IMR-90 (cell line): Measurements from ENCODE around the gene CDH16. TPM values are rescaled to one million over a fixed set of nuclear protein-coding genes. Genes with fewer than 3 reads are reported as not detected.

Experiments
- ATAC-seq: fragments of 200-7000 bp; cut with Tn5 transposase; 2 replicates; pipeline ENCODE4 v1.9.1; 2020; ENCODE audit warnings: low read depth, mild to moderate bottlenecking, moderate library complexity
- BruUV-seq: library from RNA; stranded (reverse); fragments of 400-500 nt; replicated peaks from 2 replicates; lab custom pipeline; 2021; lab: Mats Ljungman, UMichigan
- CTCF ChIA-PET: fragments of 300-600 bp; formaldehyde crosslinking; extraction: SDS; loops from one replicate; lab custom pipeline; 2021; ENCODE audit warnings: antibody characterized with exemption; lab: Yijun Ruan, JAX
- POLR2A ChIA-PET: fragments of 300-600 bp; sonication (Branson Sonifier 250); formaldehyde crosslinking; loops from one replicate; lab custom pipeline; 2022; ENCODE audit warnings: antibody characterized with exemption; ENCODE audit not compliant: unreplicated experiment; lab: Charles Lee
- DNase-seq: peaks from one replicate; pipeline ENCODE4 v3.0.0; 2013
- H2AFZ ChIP-seq: replicated peaks from 2 replicates; pipeline ENCODE3; 2013; ENCODE audit warnings: low read length, mild to moderate bottlenecking; ENCODE audit not compliant: poor library complexity
- H2AK5ac ChIP-seq: 2 replicates; pipeline ENCODE4 v1.6.1; 2013; ENCODE audit warnings: low read depth, low read length, inconsistent platforms
- H2AK9ac ChIP-seq: replicated peaks from 2 replicates; pipeline ENCODE3; 2013; ENCODE audit warnings: mild to moderate bottlenecking, low read depth, low read length, moderate library complexity; ENCODE audit not compliant: poor library complexity
- H2BK120ac ChIP-seq: 2 replicates; pipeline ENCODE4 v1.6.1; 2013; ENCODE audit warnings: low read depth, low read length, inconsistent platforms
- H2BK15ac ChIP-seq: 3 replicates; pipeline ENCODE4 v1.6.1; 2013; ENCODE audit warnings: low read depth, low read length, inconsistent platforms
- H2BK20ac ChIP-seq: 2 replicates; pipeline ENCODE4 v1.6.1; 2013; ENCODE audit warnings: low read depth, mild to moderate bottlenecking, inconsistent platforms, low read length, moderate library complexity
- H2BK5ac ChIP-seq: 2 replicates; pipeline ENCODE4 v1.6.1; 2013; ENCODE audit warnings: mild to moderate bottlenecking, low read depth, low read length, inconsistent platforms; ENCODE audit not compliant: poor library complexity, severe bottlenecking
- H3K14ac ChIP-seq: replicated peaks from 2 replicates; pipeline ENCODE4 v1.6.1; 2013; ENCODE audit warnings: low read depth, low read length, inconsistent platforms
- H3K18ac ChIP-seq: 2 replicates; pipeline ENCODE4 v1.6.1; 2013; ENCODE audit warnings: low read depth, low read length, control low read depth
- H3K23ac ChIP-seq: 2 replicates; pipeline ENCODE4 v1.6.1; 2013; ENCODE audit warnings: low read depth, low read length, inconsistent platforms
- H3K27ac ChIP-seq: 2 replicates; pipeline ENCODE4 v1.5.1; 2013; ENCODE audit warnings: mild to moderate bottlenecking, control low read depth, low read length; ENCODE audit not compliant: insufficient read depth
- H3K27me3 ChIP-seq: 2 replicates; pipeline ENCODE4 v1.6.1; 2013; ENCODE audit warnings: low read length; ENCODE audit not compliant: control insufficient read depth, insufficient read depth
- H3K36me3 ChIP-seq: 2 replicates; pipeline ENCODE4 v1.6.1; 2013; ENCODE audit warnings: low read length, mixed read lengths; ENCODE audit not compliant: control insufficient read depth, insufficient read depth
- H3K4ac ChIP-seq: 2 replicates; pipeline ENCODE4 v1.6.1; 2013; ENCODE audit warnings: low read depth, low read length, inconsistent platforms
- H3K4me1 ChIP-seq: 2 replicates; pipeline ENCODE4 v1.6.1; 2013; ENCODE audit warnings: low read length, mixed read lengths; ENCODE audit not compliant: control insufficient read depth, insufficient read depth
- H3K4me2 ChIP-seq: 2 replicates; pipeline ENCODE4 v1.6.1; 2013; ENCODE audit warnings: low read depth, mild to moderate bottlenecking, control low read depth, low read length, moderate library complexity
- H3K4me3 ChIP-seq: 2 replicates; pipeline ENCODE4 v1.5.1; 2013; ENCODE audit warnings: low read depth, mild to moderate bottlenecking, control low read depth, low read length, moderate library complexity; ENCODE audit not compliant: insufficient read depth
- H3K56ac ChIP-seq: 2 replicates; pipeline ENCODE4 v1.6.1; 2013; ENCODE audit warnings: low read length, inconsistent platforms; ENCODE audit not compliant: insufficient read depth; ENCODE audit errors: extremely low read depth
- H3K79me1 ChIP-seq, 2 experiments: 2 replicates each; pipeline ENCODE4 v1.6.1; 2013; ENCODE audit warnings: low read length in 2 of 2, inconsistent platforms in 1 of 2, low read depth in 1 of 2
- H3K9ac ChIP-seq: 2 replicates; pipeline ENCODE4 v1.6.1; 2013; ENCODE audit warnings: low read depth, low read length, control low read depth
- H3K9me1 ChIP-seq: 2 replicates; pipeline ENCODE4 v1.6.1; 2013; ENCODE audit warnings: low read length, inconsistent platforms; ENCODE audit not compliant: insufficient read depth
- H3K9me3 ChIP-seq: 2 replicates; pipeline ENCODE4 v1.6.1; 2013; ENCODE audit warnings: low read length; ENCODE audit not compliant: control insufficient read depth, insufficient read depth
- H4K20me1 ChIP-seq: 2 replicates; pipeline ENCODE4 v1.6.1; 2013; ENCODE audit warnings: low read length, inconsistent platforms; ENCODE audit not compliant: insufficient read depth
- H4K5ac ChIP-seq: 2 replicates; pipeline ENCODE4 v1.6.1; 2013; ENCODE audit warnings: mild to moderate bottlenecking, low read depth, low read length, control low read depth
- H4K8ac ChIP-seq, 2 experiments: 2 replicates each; pipeline ENCODE4 v1.6.1; 2013; ENCODE audit warnings: low read depth in 2 of 2, low read length in 2 of 2, control low read depth in 1 of 2, inconsistent platforms in 1 of 2
- H4K91ac ChIP-seq: 2 replicates; pipeline ENCODE4 v1.6.1; 2013; ENCODE audit warnings: low read depth, low read length, inconsistent platforms; ENCODE audit not compliant: insufficient read depth
- BHLHE40 ChIP-seq: fragments of 150-350 bp; IDR thresholded peaks from 2 replicates; pipeline ENCODE4 v1.6.1; 2016; ENCODE audit warnings: mild to moderate bottlenecking, low read depth, low read length
- CEBPB ChIP-seq: IDR thresholded peaks from 2 replicates; pipeline ENCODE4 v1.6.1; 2012; ENCODE audit warnings: low read depth, low read length, improper control_type of control experiment
- CHD1 ChIP-seq: IDR thresholded peaks from 2 replicates; pipeline ENCODE4 v1.6.1; 2012; ENCODE audit warnings: low read depth, low read length, improper control_type of control experiment
- FOS ChIP-seq: fragments of 150-350 bp; IDR thresholded peaks from 2 replicates; pipeline ENCODE4 v1.6.1; 2016; ENCODE audit warnings: low read depth, low read length
- MAFK ChIP-seq: IDR thresholded peaks from 2 replicates; pipeline ENCODE4 v1.6.1; 2012; ENCODE audit warnings: low read depth, low read length, improper control_type of control experiment
- MAZ ChIP-seq: IDR thresholded peaks from 2 replicates; pipeline ENCODE4 v1.6.1; 2012; ENCODE audit warnings: low read depth, mild to moderate bottlenecking, low read length, improper control_type of control experiment, moderate library complexity, borderline replicate concordance
- MXI1 ChIP-seq: IDR thresholded peaks from 2 replicates; pipeline ENCODE4 v1.6.1; 2012; ENCODE audit warnings: low read depth, mild to moderate bottlenecking, low read length, moderate library complexity, borderline replicate concordance
- NFE2L2 ChIP-seq: fragments of 150-350 bp; IDR thresholded peaks from 2 replicates; pipeline ENCODE4 v1.6.1; 2016; ENCODE audit warnings: low read depth, mild to moderate bottlenecking, low read length
- POLR2A ChIP-seq: IDR thresholded peaks from 2 replicates; pipeline ENCODE4 v1.6.1; 2012; ENCODE audit warnings: mild to moderate bottlenecking, low read depth, low read length
- RAD21 ChIP-seq: IDR thresholded peaks from 2 replicates; pipeline ENCODE4 v1.6.1; 2012; ENCODE audit warnings: low read length, improper control_type of control experiment
- RCOR1 ChIP-seq: IDR thresholded peaks from 2 replicates; pipeline ENCODE4 v1.6.1; 2012; ENCODE audit warnings: mild to moderate bottlenecking, low read length, improper control_type of control experiment; ENCODE audit not compliant: insufficient replicate concordance
- RFX5 ChIP-seq: IDR thresholded peaks from 2 replicates; pipeline ENCODE4 v1.8.0; 2012; ENCODE audit warnings: low read depth, mild to moderate bottlenecking, low read length, moderate library complexity
- SMC3 ChIP-seq: fragments of 150-350 bp; IDR thresholded peaks from 2 replicates; pipeline ENCODE4 v1.6.1; 2016; ENCODE audit warnings: low read depth, mild to moderate bottlenecking, antibody characterized with exemption, low read length, moderate library complexity
- WGBS, 2 experiments: methylation state at CpG; one replicate each; pipeline versions ENCODE4 v1.1.5 to v1.1.7; 2013; ENCODE audit warnings: missing lambda C conversion rate in 2 of 2; ENCODE audit not compliant: insufficient read length in 1 of 2; ENCODE audit errors: extremely low coverage in 2 of 2; 5-methylcytosine and 5-hydroxymethylcytosine counted together
- dilution Hi-C: fragments of 300-500 bp; cut with HindIII; formaldehyde crosslinking; loops from one replicate; pipeline ENCODE4 v1.14.3; 2018; ENCODE audit warnings: low sequenced_read_pairs; ENCODE audit not compliant: unreplicated experiment
- in situ Hi-C: fragments of 300-500 bp; cut with MboI; formaldehyde crosslinking; loops from 3 replicates; pipeline ENCODE4 v1.14.3; 2019; ENCODE audit warnings: low sequenced_read_pairs, inconsistent platforms, mixed read lengths
- intact Hi-C: fragments of 100-400 bp; cut with micrococcal nuclease; formaldehyde crosslinking; loops from 2 replicates; pipeline ENCODE4 v1.10.0; 2022
- polyA plus RNA-seq, 3 experiments: library from polyadenylated mRNA; depleted of rRNA; stranded (reverse); fragments of >200 nt; gene quantifications; 2 replicates each; pipeline ENCODE4 v1.2.3, GENCODE V29; 2012; ENCODE audit warnings: low replicate concordance in 1 of 3
- total RNA-seq: library from RNA; depleted of rRNA; stranded (reverse); fragments of >200 nt; gene quantifications from 2 replicates; pipeline ENCODE4 v1.2.3, GENCODE V29; 2012
- TF ChIP-seq, protein P1 (sequence below): fragments of 150-350 bp; IDR thresholded peaks from 2 replicates; pipeline ENCODE4 v1.6.1; 2017; ENCODE audit warnings: mild to moderate bottlenecking, antibody characterized with exemption, low read length, low read depth
- TF ChIP-seq, protein P2 (sequence below): conservative IDR thresholded peaks from 2 replicates; pipeline ENCODE4 v1.5.1; 2012; ENCODE audit warnings: mild to moderate bottlenecking, low read depth, low read length, improper control_type of control experiment
- TF ChIP-seq, protein P3 (sequence below): fragments of 150-350 bp; IDR thresholded peaks from 2 replicates; pipeline ENCODE4 v1.6.1; 2016; ENCODE audit warnings: low read depth, mild to moderate bottlenecking, low read length, moderate library complexity, borderline replicate concordance

Gene CDH16
- total and polyA plus RNA-seq, 2 of the 4 experiments (the other 2 are of a cell fraction): not detected

GRCh38 chr16:66885491-66885890 is 33.2 kb downstream of the CDH16 start:
- peaks cover 16% of the 10 kb centered on the region for H3K36me3 ChIP-seq
- H3K4me2 ChIP-seq: no peak overlapping the region
- H3K4me3 ChIP-seq: no peak overlapping the region
- H3K27ac ChIP-seq: peak overlapping the region; percentile 26; the same call in 1 of the 2 replicates
- H3K27me3 ChIP-seq: no peaks in the 10 kb centered on the region
- H2BK15ac ChIP-seq: no peak overlapping the region
- no peak overlapping the region for H3K14ac ChIP-seq
- POLR2A ChIA-PET: interaction anchor here (0.9 kb wide), 1 partner anchor 13 kb away, joined by 4 read pairs; no protein-coding TSS in a partner anchor
- H3K79me1 ChIP-seq: peaks cover 15 to 48% of the 10 kb centered on the region in 2 experiments
- no peaks in the 10 kb centered on the region for H3K9me3 ChIP-seq
- DNase-seq: no peak
- H3K56ac ChIP-seq: no peak overlapping the region
- peak overlapping the region; percentile 66 for H2BK5ac ChIP-seq
- no peak for ATAC-seq
- intact Hi-C loops (no loop called here), in situ Hi-C loops (no loop called here), dilution Hi-C loops (no loop called here)
- no peak overlapping the region for H3K9ac ChIP-seq
- H3K23ac ChIP-seq: no peak overlapping the region
- peak overlapping the region; percentile 5; the same call in 1 of the 2 replicates for H2BK120ac ChIP-seq
- no peak overlapping the region for H2AFZ ChIP-seq
- H4K20me1 ChIP-seq: peaks cover 10% of the 10 kb centered on the region; the same call in 1 of the 2 replicates
- H3K9me1 ChIP-seq: peaks cover 13% of the 10 kb centered on the region
- 0 out of 2 replicates have a peak overlapping the region, but pooled peaks have one; percentile 1 for H2BK20ac ChIP-seq
- no peak overlapping the region; the same call in 1 of the 2 replicates for H4K5ac ChIP-seq
- 95% methylated on average over 4 of the region's 12 CpGs; no CpG with 5 or more reads in 1 of the 2 experiments for WGBS, 2 experiments
- peaks cover 16% of the 10 kb centered on the region for H3K4me1 ChIP-seq
- peak overlapping the region; percentile 6 for H2AK9ac ChIP-seq
- CTCF ChIA-PET: interaction anchor here (1.0 to 2.2 kb wide), 2 partner anchors 10 to 12 kb away, joined by 4 to 9 read pairs; no protein-coding TSS in a partner anchor
- H4K91ac ChIP-seq: no peak overlapping the region; the same call in 1 of the 2 replicates
- peak overlapping the region; percentile 63; the same call in 1 of the 2 replicates for H2AK5ac ChIP-seq
- H3K4ac ChIP-seq: peak overlapping the region; percentile 24
- no peak for TF ChIP-seq MAFK
- TF ChIP-seq, protein P1, sequence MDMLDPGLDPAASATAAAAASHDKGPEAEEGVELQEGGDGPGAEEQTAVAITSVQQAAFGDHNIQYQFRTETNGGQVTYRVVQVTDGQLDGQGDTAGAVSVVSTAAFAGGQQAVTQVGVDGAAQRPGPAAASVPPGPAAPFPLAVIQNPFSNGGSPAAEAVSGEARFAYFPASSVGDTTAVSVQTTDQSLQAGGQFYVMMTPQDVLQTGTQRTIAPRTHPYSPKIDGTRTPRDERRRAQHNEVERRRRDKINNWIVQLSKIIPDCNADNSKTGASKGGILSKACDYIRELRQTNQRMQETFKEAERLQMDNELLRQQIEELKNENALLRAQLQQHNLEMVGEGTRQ: no peak
- TF ChIP-seq SMC3: no peak
- TF ChIP-seq, protein P2, sequence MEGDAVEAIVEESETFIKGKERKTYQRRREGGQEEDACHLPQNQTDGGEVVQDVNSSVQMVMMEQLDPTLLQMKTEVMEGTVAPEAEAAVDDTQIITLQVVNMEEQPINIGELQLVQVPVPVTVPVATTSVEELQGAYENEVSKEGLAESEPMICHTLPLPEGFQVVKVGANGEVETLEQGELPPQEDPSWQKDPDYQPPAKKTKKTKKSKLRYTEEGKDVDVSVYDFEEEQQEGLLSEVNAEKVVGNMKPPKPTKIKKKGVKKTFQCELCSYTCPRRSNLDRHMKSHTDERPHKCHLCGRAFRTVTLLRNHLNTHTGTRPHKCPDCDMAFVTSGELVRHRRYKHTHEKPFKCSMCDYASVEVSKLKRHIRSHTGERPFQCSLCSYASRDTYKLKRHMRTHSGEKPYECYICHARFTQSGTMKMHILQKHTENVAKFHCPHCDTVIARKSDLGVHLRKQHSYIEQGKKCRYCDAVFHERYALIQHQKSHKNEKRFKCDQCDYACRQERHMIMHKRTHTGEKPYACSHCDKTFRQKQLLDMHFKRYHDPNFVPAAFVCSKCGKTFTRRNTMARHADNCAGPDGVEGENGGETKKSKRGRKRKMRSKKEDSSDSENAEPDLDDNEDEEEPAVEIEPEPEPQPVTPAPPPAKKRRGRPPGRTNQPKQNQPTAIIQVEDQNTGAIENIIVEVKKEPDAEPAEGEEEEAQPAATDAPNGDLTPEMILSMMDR: no peak
- TF ChIP-seq MAZ: no peak
- TF ChIP-seq MXI1: no peak
- TF ChIP-seq RAD21: no peak
- TF ChIP-seq NFE2L2: no peak
- TF ChIP-seq RFX5: no peak
- TF ChIP-seq POLR2A: no peak
- no peak for TF ChIP-seq CEBPB
- no peak for TF ChIP-seq CHD1
- TF ChIP-seq, protein P3, sequence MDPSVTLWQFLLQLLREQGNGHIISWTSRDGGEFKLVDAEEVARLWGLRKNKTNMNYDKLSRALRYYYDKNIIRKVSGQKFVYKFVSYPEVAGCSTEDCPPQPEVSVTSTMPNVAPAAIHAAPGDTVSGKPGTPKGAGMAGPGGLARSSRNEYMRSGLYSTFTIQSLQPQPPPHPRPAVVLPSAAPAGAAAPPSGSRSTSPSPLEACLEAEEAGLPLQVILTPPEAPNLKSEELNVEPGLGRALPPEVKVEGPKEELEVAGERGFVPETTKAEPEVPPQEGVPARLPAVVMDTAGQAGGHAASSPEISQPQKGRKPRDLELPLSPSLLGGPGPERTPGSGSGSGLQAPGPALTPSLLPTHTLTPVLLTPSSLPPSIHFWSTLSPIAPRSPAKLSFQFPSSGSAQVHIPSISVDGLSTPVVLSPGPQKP: no peak
- no peak for TF ChIP-seq FOS
- TF ChIP-seq RCOR1: no peak
- TF ChIP-seq BHLHE40: no peak
- H4K8ac ChIP-seq: no peak overlapping the region
- H3K18ac ChIP-seq: no peak overlapping the region; the same call in 1 of the 2 replicates
- no TSS peak for BruUV-seq
